Fibroblast of lung (primary cell): ENCODE measurements around the gene PTCRA. TPM values are rescaled to one million over a fixed set of nuclear protein-coding genes. Genes with fewer than 3 reads are reported as not detected.
"Not testable (repeated sequence)": the region's sequence is repeated elsewhere in the genome, so short reads cannot be mapped to it uniquely, and the experiment has no call there.

ENCODE experiments used
- DNase-seq, 2 donors: peaks; one replicate each; pipeline versions ENCODE4 v3.0.0 to v3.0.0-alpha.2; 2010; ENCODE audit warnings: low read depth in 2 of 2
- H2AFZ ChIP-seq: 2 replicates; pipeline ENCODE4 v1.5.1; 2012; ENCODE audit warnings: low read length, control low read depth, inconsistent platforms
- H3K27ac ChIP-seq: 2 replicates; pipeline ENCODE4 v1.5.1; 2011; ENCODE audit warnings: low read length, control low read depth; ENCODE audit not compliant: insufficient read depth
- H3K27me3 ChIP-seq: 2 replicates; pipeline ENCODE4 v1.5.1; 2011; ENCODE audit warnings: mild to moderate bottlenecking, low read length; ENCODE audit not compliant: control insufficient read depth, insufficient read depth
- H3K36me3 ChIP-seq: 2 replicates; pipeline ENCODE4 v1.5.1; 2011; ENCODE audit warnings: low read length; ENCODE audit not compliant: control insufficient read depth, insufficient read depth
- H3K4me1 ChIP-seq: 2 replicates; pipeline ENCODE4 v1.5.1; 2011; ENCODE audit warnings: low read length; ENCODE audit not compliant: control insufficient read depth, insufficient read depth; ENCODE audit errors: extremely low read depth
- H3K4me2 ChIP-seq: 2 replicates; pipeline ENCODE4 v1.5.1; 2011; ENCODE audit warnings: low read length, control low read depth; ENCODE audit not compliant: insufficient read depth; ENCODE audit errors: extremely low read depth
- H3K4me3 ChIP-seq, 4 experiments: fragments of 200-600 bp in 1 of 4; sonication (generic) in 1 of 4; replicated peaks in 1 of 4; 2 replicates each; pipeline ENCODE4 v1.5.1; 2011 to 2016; ENCODE audit warnings: low read length in 4 of 4, low read depth in 3 of 4, mild to moderate bottlenecking in 3 of 4, control low read depth in 2 of 4, inconsistent platforms in 1 of 4, mixed read lengths in 1 of 4; ENCODE audit not compliant: insufficient read depth in 1 of 4; ENCODE audit errors: control extremely low read depth in 1 of 4
- H3K79me2 ChIP-seq: 2 replicates; pipeline ENCODE4 v1.5.1; 2012; ENCODE audit warnings: mild to moderate bottlenecking, low read length, inconsistent platforms; ENCODE audit not compliant: control insufficient read depth, insufficient read depth
- H3K9ac ChIP-seq: 2 replicates; pipeline ENCODE4 v1.5.1; 2011; ENCODE audit warnings: mild to moderate bottlenecking, low read length, control low read depth; ENCODE audit not compliant: insufficient read depth
- H3K9me3 ChIP-seq: 2 replicates; pipeline ENCODE4 v1.5.1; 2012; ENCODE audit warnings: low read depth, low read length; ENCODE audit not compliant: control insufficient read depth, insufficient read depth
- H4K20me1 ChIP-seq: 2 replicates; pipeline ENCODE4 v1.5.1; 2011; ENCODE audit warnings: low read length; ENCODE audit not compliant: control insufficient read depth, insufficient read depth; ENCODE audit errors: extremely low read depth
- EZH2 ChIP-seq: IDR thresholded peaks from 2 replicates; pipeline ENCODE4 v1.5.1; 2012; ENCODE audit warnings: low read length, control low read depth, mild to moderate bottlenecking; ENCODE audit errors: missing control alignments
- polyA plus RNA-seq, 2 donors: library from polyadenylated mRNA; depleted of rRNA in 1 of 2; stranded (reverse) in 1 of 2; unstranded in 1 of 2; fragments of >200 nt; gene quantifications; 2 replicates each; pipeline ENCODE4 v1.2.1, GENCODE V29; 2011 to 2012; ENCODE audit warnings: missing spikeins in 1 of 2
- total RNA-seq: library from RNA; depleted of rRNA; stranded (reverse); fragments of >200 nt; gene quantifications from 2 replicates; pipeline ENCODE4 v1.2.1, GENCODE V29; 2014
- TF ChIP-seq, protein P1 (sequence below), 2 donors: IDR thresholded peaks in 1 of 2; conservative IDR thresholded peaks in 1 of 2; 1 replicate in 1 of 2; 2 replicates in 1 of 2; pipeline ENCODE4 v1.5.1; 2011 to 2012; ENCODE audit warnings: low read length in 2 of 2, control low read depth in 1 of 2, inconsistent platforms in 1 of 2, low read depth in 1 of 2, mild to moderate bottlenecking in 1 of 2

The PTCRA gene
- total and polyA plus RNA-seq, 2 donors (not counting 1 experiment from before 2014, with no cell fraction given): not detected

DNA sequence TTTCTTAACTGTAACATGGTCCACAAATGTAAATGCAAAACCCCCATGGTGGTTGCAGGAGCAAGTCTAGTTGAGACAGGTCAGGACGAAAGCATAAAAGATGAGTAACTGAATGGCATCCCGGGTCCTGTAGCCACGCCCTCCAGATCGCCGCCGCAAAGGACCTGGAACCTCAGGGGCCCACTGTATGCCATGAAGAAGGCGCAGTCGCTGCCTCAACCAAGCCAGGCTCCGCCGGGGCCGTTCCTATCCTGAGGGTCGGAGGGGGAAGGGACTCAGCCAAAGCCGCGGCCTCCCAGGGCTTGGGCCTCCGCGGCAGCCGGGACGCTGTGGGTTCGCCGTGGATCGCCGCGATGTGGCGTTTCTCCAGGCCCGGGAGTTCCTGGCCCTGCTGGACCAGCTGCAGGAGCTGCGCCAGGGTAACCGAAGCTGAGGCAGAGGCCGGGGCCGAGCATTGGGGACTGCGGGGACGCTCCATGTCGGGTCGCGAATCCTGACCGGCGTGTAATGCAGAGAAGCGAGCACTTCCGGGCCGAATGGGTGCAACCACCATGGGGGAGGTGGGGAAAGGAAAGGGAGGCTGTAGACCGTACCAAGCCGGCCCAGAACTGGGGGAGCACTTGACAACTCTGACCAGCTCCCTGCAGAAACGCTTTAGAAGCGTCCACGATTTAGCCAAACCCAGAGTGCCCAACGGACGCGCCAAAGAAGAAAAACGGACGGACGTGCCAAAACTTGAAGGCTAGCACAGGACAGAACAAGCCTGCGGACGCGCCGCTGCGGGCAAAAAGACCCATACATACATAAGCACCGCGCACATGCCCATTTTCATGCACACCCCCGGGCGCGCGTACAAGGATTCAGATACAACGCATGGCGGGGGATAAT lies 25.3 kb upstream of the PTCRA start:
- peak overlapping the region; percentile 94 for H3K4me2 ChIP-seq
- peak; percentile 98 to 99 for DNase-seq
- H3K27me3 ChIP-seq: no peaks in the 10 kb centered on the region
- H3K9ac ChIP-seq: peak overlapping the region; percentile 84
- H3K9me3 ChIP-seq: no peaks in the 10 kb centered on the region
- H3K79me2 ChIP-seq: no peaks in the 10 kb centered on the region
- peak overlapping the region; percentile 95 for H3K27ac ChIP-seq
- H3K4me3 ChIP-seq: peak overlapping the region; percentile 75 to 86 (median 81)
- no peaks in the 10 kb centered on the region for H4K20me1 ChIP-seq
- peaks cover 3% of the 10 kb centered on the region for H3K36me3 ChIP-seq
- H3K4me1 ChIP-seq: peaks cover 5% of the 10 kb centered on the region
- TF ChIP-seq, protein P1, sequence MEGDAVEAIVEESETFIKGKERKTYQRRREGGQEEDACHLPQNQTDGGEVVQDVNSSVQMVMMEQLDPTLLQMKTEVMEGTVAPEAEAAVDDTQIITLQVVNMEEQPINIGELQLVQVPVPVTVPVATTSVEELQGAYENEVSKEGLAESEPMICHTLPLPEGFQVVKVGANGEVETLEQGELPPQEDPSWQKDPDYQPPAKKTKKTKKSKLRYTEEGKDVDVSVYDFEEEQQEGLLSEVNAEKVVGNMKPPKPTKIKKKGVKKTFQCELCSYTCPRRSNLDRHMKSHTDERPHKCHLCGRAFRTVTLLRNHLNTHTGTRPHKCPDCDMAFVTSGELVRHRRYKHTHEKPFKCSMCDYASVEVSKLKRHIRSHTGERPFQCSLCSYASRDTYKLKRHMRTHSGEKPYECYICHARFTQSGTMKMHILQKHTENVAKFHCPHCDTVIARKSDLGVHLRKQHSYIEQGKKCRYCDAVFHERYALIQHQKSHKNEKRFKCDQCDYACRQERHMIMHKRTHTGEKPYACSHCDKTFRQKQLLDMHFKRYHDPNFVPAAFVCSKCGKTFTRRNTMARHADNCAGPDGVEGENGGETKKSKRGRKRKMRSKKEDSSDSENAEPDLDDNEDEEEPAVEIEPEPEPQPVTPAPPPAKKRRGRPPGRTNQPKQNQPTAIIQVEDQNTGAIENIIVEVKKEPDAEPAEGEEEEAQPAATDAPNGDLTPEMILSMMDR (conservative IDR thresholded peaks at IDR 0.05 in 1 of 2, IDR thresholded peaks at IDR 0.05 in 1 of 2; ENCODE audit: low read depth in 1 of 2, low read length in 2 of 2): no peak
- TF ChIP-seq EZH2: no peak
- peak overlapping the region; percentile 90 for H2AFZ ChIP-seq

DNA sequence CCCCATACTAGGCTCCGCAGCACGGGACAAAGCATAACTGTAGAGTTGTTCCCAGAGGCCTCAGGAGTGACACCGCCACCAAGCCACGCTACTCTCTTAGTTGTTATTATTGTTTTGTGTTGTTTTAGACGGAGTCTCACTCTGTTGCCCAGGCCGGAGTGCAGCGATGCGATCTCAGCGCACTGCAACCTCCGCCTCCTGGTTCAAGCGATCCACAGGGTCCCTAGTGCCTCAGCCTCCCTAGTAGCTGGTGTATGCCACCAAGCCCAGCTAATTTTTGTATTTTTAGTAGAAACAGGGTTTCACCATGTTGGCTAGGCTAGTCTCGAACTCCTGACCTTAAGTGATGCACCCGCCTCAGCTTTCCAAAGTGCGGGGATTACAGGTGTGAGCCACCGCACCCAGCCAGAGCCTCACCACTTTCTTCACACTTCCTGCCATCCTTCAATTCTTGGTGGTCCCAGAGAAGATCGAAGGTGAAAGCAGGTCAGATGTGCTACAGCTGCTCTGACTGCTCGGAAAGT lies 24.6 kb upstream of the PTCRA start:
- peak overlapping the region; percentile 90 for H2AFZ ChIP-seq
- H3K4me1 ChIP-seq: peaks cover 5% of the 10 kb centered on the region
- no peaks in the 10 kb centered on the region for H4K20me1 ChIP-seq
- H3K9ac ChIP-seq: no peak overlapping the region
- H3K27ac ChIP-seq: peak overlapping the region; percentile 95
- H3K4me3 ChIP-seq: peak overlapping the region; percentile 75 to 86 (median 81)
- no peaks in the 10 kb centered on the region for H3K36me3 ChIP-seq
- no peaks in the 10 kb centered on the region for H3K79me2 ChIP-seq
- peak overlapping the region; percentile 94 for H3K4me2 ChIP-seq
- no peak for DNase-seq
- no peaks in the 10 kb centered on the region for H3K27me3 ChIP-seq
- TF ChIP-seq EZH2: no peak
- TF ChIP-seq, protein P1 (conservative IDR thresholded peaks at IDR 0.05 in 1 of 2, IDR thresholded peaks at IDR 0.05 in 1 of 2; ENCODE audit: low read depth in 1 of 2, low read length in 2 of 2): no peak
- no peaks in the 10 kb centered on the region for H3K9me3 ChIP-seq

DNA sequence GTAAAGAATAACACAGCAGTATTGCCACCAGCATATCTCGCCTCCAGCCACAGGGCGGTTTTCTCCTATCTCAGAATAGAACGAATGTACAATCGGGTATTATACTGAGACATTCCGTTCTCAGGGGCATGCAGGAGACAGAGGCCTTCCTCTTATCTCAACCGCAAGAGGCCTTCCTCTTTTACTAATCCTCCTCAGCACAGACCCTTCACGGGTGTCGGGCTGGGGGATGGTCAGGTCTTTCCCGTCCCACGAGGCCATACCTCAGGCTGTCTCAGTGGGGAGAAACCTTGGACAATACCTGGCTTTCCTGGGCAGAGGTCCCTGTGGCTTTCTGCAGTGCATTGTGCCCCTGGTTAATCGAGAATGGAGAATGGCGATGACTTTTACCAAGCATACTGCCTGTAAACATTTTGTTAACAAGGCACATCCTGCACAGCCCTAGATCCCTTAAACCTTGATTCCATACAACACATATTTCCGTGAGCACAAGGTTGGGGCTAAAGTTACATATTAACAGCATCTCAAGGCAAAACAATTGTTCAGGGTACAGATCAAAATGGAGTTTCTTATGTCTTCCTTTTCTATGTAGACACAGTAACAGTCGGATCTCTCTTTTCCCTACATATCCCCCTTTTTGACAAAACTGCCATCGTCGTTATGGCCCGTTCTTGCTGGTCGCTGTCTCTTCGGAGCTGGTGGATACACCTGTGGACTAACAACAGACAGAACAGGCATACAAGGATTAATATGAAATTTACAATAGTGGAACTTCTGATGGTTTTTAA lies 21.6 kb upstream of the PTCRA start:
- not testable (repeated sequence) for H3K4me3 ChIP-seq, H3K4me1 ChIP-seq, H3K79me2 ChIP-seq, H3K9ac ChIP-seq, H4K20me1 ChIP-seq, H3K9me3 ChIP-seq, H3K4me2 ChIP-seq, H3K27ac ChIP-seq, DNase-seq, H2AFZ ChIP-seq, H3K27me3 ChIP-seq, H3K36me3 ChIP-seq
